Trophoblast cell (in vitro differentiated cells and primary cell): ENCODE results near the gene ZDHHC16.

Experiments used
- DNase-seq, 2 donors: peaks; one replicate each; pipeline ENCODE4 v3.0.0-alpha.2; 2016
- H2AFZ ChIP-seq: 2 replicates; pipeline ENCODE4 v1.6.1; 2013; ENCODE audit warnings: low read length, moderate library complexity, mild to moderate bottlenecking; ENCODE audit not compliant: insufficient read depth, poor library complexity
- H2AK5ac ChIP-seq: 2 replicates; pipeline ENCODE4 v1.6.1; 2013; ENCODE audit warnings: mild to moderate bottlenecking, low read length
- H2BK120ac ChIP-seq: 2 replicates; pipeline ENCODE4 v1.6.1; 2013; ENCODE audit warnings: low read length, mild to moderate bottlenecking, moderate library complexity; ENCODE audit not compliant: insufficient read depth, poor library complexity
- H2BK12ac ChIP-seq: 2 replicates; pipeline ENCODE4 v1.6.1; 2013; ENCODE audit warnings: mild to moderate bottlenecking, low read length, moderate library complexity
- H2BK5ac ChIP-seq: 2 replicates; pipeline ENCODE4 v1.6.1; 2013; ENCODE audit warnings: low read length, low read depth, moderate library complexity, mild to moderate bottlenecking; ENCODE audit not compliant: poor library complexity
- H3K14ac ChIP-seq: 2 replicates; pipeline ENCODE4 v1.6.1; 2013; ENCODE audit warnings: mild to moderate bottlenecking, low read length
- H3K18ac ChIP-seq: 2 replicates; pipeline ENCODE4 v1.6.1; 2013; ENCODE audit warnings: mild to moderate bottlenecking, low read length
- H3K23ac ChIP-seq: 2 replicates; pipeline ENCODE4 v1.6.1; 2013; ENCODE audit warnings: low read length
- H3K27ac ChIP-seq: 2 replicates; pipeline ENCODE4 v1.5.1; 2013; ENCODE audit warnings: low read depth, mild to moderate bottlenecking, inconsistent platforms, low read length, moderate library complexity
- H3K27me3 ChIP-seq: 2 replicates; pipeline ENCODE4 v1.6.1; 2013; ENCODE audit warnings: inconsistent platforms, mild to moderate bottlenecking, low read length, moderate library complexity; ENCODE audit not compliant: insufficient read depth
- H3K36me3 ChIP-seq, 2 experiments: 1 replicate in 1 of 2; 2 replicates in 1 of 2; pipeline ENCODE4 v1.6.1; 2013; ENCODE audit warnings: low read length in 2 of 2, mild to moderate bottlenecking in 2 of 2, moderate library complexity in 1 of 2; ENCODE audit not compliant: insufficient read depth in 2 of 2, control insufficient read depth in 1 of 2
- H3K4ac ChIP-seq: 2 replicates; pipeline ENCODE4 v1.6.1; 2013; ENCODE audit warnings: low read depth, mild to moderate bottlenecking, low read length, moderate library complexity
- H3K4me1 ChIP-seq, 2 experiments: 1 replicate in 1 of 2; 2 replicates in 1 of 2; pipeline ENCODE4 v1.6.1; 2013; ENCODE audit warnings: low read length in 2 of 2, mild to moderate bottlenecking in 2 of 2, moderate library complexity in 1 of 2; ENCODE audit not compliant: insufficient read depth in 2 of 2, control insufficient read depth in 1 of 2
- H3K4me2 ChIP-seq: 2 replicates; pipeline ENCODE4 v1.6.1; 2013; ENCODE audit warnings: inconsistent platforms, mild to moderate bottlenecking, low read length, moderate library complexity
- H3K4me3 ChIP-seq: 2 replicates; pipeline ENCODE4 v1.5.1; 2013; ENCODE audit warnings: mild to moderate bottlenecking, low read depth, low read length, inconsistent platforms
- H3K79me1 ChIP-seq: one replicate; pipeline ENCODE4 v1.6.1; 2013; ENCODE audit warnings: low read length
- H3K79me2 ChIP-seq: 2 replicates; pipeline ENCODE4 v1.6.1; 2013; ENCODE audit warnings: low read length, mild to moderate bottlenecking; ENCODE audit not compliant: control insufficient read depth, insufficient read depth, poor library complexity
- H3K9ac ChIP-seq: 2 replicates; pipeline ENCODE4 v1.6.1; 2013; ENCODE audit warnings: mild to moderate bottlenecking, low read length
- H3K9me3 ChIP-seq: 2 replicates; pipeline ENCODE4 v1.6.1; 2013; ENCODE audit warnings: low read depth, mild to moderate bottlenecking, control low read depth, inconsistent platforms, low read length; ENCODE audit not compliant: insufficient read depth
- H4K12ac ChIP-seq: 2 replicates; pipeline ENCODE4 v1.6.1; 2013; ENCODE audit warnings: low read depth, mild to moderate bottlenecking, low read length, moderate library complexity
- H4K8ac ChIP-seq: 2 replicates; pipeline ENCODE4 v1.6.1; 2013; ENCODE audit warnings: low read depth, mild to moderate bottlenecking, low read length, moderate library complexity
- H4K91ac ChIP-seq: one replicate; pipeline ENCODE4 v1.6.1; 2013; ENCODE audit warnings: low read depth, mild to moderate bottlenecking, low read length, moderate library complexity
- WGBS: extraction: QIAGEN DNeasy Blood & Tissue Kit; methylation state at CpG from one replicate; pipeline ENCODE4 v1.1.7; 2013; ENCODE audit warnings: missing lambda C conversion rate; ENCODE audit not compliant: insufficient read length, insufficient coverage; ENCODE audit errors: extremely low coverage; 5-methylcytosine and 5-hydroxymethylcytosine counted together

Gene ZDHHC16

DNA sequence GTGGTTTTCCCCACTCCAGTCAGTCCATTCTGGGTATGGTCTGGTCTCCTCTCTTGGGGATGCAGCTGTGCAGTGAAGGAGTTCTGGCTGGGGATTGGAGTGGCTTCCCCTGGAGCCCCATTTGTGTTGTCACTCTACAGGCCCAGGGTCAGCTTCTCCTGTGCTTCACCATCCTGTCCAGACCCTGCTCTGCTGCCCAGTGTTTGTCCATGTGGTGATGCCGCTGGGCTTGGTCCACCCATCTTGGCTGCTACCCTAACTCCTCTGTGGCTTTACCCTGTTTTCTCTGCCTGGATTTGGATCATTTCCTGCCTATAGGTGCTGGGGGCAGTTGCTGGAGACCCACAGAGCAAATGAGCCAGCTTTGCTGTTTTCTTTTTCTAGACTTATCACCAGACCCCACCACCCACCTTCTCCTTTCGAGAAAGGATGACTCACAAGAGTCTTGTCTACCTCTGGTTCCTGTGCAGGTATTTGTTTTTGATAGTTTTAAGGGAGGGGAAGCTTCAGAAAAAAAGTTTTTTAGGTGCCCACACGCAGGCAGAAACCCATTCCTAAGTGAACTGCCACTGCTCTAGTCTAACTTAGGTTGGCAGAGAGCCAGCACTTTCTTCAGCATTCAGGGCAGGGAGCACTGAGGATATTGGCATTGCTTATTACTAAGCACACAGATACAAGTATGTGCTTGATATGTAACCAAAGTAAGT lies 8.5 kb downstream of the ZDHHC16 start:
- H3K4me3 ChIP-seq, result no peak overlapping the region
- H3K27me3 ChIP-seq, result no peaks in the 10 kb centered on the region
- peaks cover 12 to 21% of the 10 kb centered on the region in 2 experiments for H3K4me1 ChIP-seq
- H3K9ac ChIP-seq, result no peak overlapping the region
- no peak overlapping the region for H3K4me2 ChIP-seq
- H3K79me1 ChIP-seq, result no peaks in the 10 kb centered on the region
- H3K4ac ChIP-seq, result no peak overlapping the region
- no peak overlapping the region for H2BK5ac ChIP-seq
- no peak overlapping the region for H2BK120ac ChIP-seq
- H3K9me3 ChIP-seq, result no peaks in the 10 kb centered on the region
- no peak for DNase-seq
- no peaks in the 10 kb centered on the region for H3K79me2 ChIP-seq
- H3K36me3 ChIP-seq, result peaks cover 47 to 61% of the 10 kb centered on the region in 2 experiments
- H3K18ac ChIP-seq, result no peak overlapping the region
- no peak overlapping the region for H4K8ac ChIP-seq
- WGBS, result no CpG with 5 or more reads among the region's 3 CpGs
- no peak overlapping the region for H4K12ac ChIP-seq
- H2AFZ ChIP-seq, result no peak overlapping the region
- H2BK12ac ChIP-seq, result no peak overlapping the region
- no peak overlapping the region for H2AK5ac ChIP-seq
- H3K27ac ChIP-seq, result no peak overlapping the region
- no peak overlapping the region for H3K14ac ChIP-seq
- H4K91ac ChIP-seq, result no peak overlapping the region
- H3K23ac ChIP-seq, result no peak overlapping the region

DNA sequence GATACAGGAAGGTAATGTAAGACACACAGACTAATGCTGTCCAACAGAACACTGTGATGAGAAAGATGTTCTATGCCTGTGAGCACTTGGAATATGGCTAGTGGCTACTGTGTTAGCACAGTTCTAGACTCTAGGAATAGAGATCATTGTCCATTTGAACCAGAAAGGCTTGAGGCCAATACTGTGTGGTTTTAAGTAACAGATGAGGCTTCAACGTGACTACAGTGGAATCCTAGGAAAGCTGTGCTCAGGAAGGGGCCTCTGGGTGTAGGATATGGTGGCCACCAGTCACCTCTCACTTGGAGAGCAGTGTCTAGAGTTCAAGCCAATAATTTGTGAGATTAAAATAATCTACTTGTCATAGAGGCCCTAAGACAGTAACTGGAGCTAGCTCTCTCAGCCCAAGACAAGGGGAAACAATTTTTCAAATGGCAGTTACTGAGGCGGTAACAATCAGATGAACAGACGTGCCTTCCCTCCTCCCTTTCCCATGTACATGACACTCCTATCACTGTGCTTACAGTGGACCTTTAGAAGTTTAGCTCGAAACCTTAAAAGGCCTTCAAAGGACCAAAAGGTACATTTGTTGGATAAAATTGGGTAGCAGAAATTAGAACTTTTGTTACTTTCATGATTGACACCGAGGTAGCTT lies 10.2 kb downstream of the ZDHHC16 start:
- H3K36me3 ChIP-seq, result peaks cover 60 to 74% of the 10 kb centered on the region in 2 experiments
- H3K27me3 ChIP-seq, result no peaks in the 10 kb centered on the region
- no peak overlapping the region for H3K4me3 ChIP-seq
- no peaks in the 10 kb centered on the region for H3K79me2 ChIP-seq
- H3K4me2 ChIP-seq, result no peak overlapping the region
- H3K9ac ChIP-seq, result no peak overlapping the region
- no peak for DNase-seq
- H4K12ac ChIP-seq, result no peak overlapping the region
- H3K79me1 ChIP-seq, result no peaks in the 10 kb centered on the region
- H3K4me1 ChIP-seq, result peaks cover 9 to 10% of the 10 kb centered on the region in 2 experiments
- H2BK12ac ChIP-seq, result no peak overlapping the region
- no CpG with 5 or more reads among the region's 5 CpGs for WGBS
- H3K23ac ChIP-seq, result no peak overlapping the region
- no peak overlapping the region for H2BK5ac ChIP-seq
- H2AK5ac ChIP-seq, result no peak overlapping the region
- no peak overlapping the region for H3K27ac ChIP-seq
- H3K9me3 ChIP-seq, result no peaks in the 10 kb centered on the region
- H3K4ac ChIP-seq, result no peak overlapping the region
- H2AFZ ChIP-seq, result no peak overlapping the region
- no peak overlapping the region for H2BK120ac ChIP-seq
- H3K18ac ChIP-seq, result no peak overlapping the region
- no peak overlapping the region for H3K14ac ChIP-seq
- no peak overlapping the region for H4K91ac ChIP-seq
- no peak overlapping the region for H4K8ac ChIP-seq

DNA sequence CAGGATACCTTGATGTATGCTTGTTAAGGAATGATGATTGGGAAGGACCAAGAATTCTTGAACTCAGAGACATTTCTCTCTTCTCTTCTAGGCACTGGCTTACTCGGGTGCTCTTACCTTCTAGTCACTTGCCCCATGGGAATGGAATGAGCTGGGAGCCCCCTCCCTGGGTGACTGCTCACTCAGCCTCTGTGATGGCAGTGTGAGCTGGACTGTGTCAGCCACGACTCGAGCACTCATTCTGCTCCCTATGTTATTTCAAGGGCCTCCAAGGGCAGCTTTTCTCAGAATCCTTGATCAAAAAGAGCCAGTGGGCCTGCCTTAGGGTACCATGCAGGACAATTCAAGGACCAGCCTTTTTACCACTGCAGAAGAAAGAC lies 10.7 kb downstream of the ZDHHC16 start:
- Histone ChIP-seq H2AK5ac (no peak overlapping the region), H2BK120ac (no peak overlapping the region), H3K4me2 (no peak overlapping the region), H3K27ac (no peak overlapping the region), H3K79me1 (no peaks in the 10 kb centered on the region), H4K91ac (no peak overlapping the region), H2AFZ (no peak overlapping the region), H3K9ac (no peak overlapping the region), H3K9me3 (no peaks in the 10 kb centered on the region), H3K18ac (no peak overlapping the region), H3K23ac (no peak overlapping the region), H3K4me1 (peaks cover 9% of the 10 kb centered on the region in 2 experiments), H3K79me2 (no peaks in the 10 kb centered on the region), H3K36me3 (peaks cover 64 to 75% of the 10 kb centered on the region in 2 experiments), H3K27me3 (no peaks in the 10 kb centered on the region), H2BK5ac (no peak overlapping the region), H3K14ac (no peak overlapping the region), H4K12ac (no peak overlapping the region), H3K4ac (no peak overlapping the region), H2BK12ac (no peak overlapping the region), H4K8ac (no peak overlapping the region), H3K4me3 (no peak overlapping the region)
- WGBS, result no CpG with 5 or more reads among the region's 3 CpGs
- DNase-seq, result no peak

DNA sequence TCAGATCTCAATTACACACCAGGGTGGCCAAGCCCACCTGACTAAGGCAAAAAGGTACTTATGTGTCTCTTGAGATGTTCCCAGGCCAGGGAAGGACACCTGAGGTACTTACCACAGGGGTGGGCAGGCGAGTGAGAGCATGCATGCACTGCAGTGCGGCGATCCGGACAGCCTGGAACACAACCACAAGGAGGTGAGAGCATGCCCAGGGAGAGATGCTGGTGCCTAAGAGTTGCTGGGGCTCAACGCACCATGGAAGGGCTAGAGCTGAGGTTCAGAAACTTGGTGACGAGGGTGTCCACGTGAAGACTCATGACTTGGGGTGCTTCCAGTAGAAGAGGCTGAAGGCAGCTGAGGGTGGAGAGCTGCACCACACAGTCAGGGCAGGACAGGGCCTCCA lies 13.1 kb downstream of the ZDHHC16 start:
- no peak overlapping the region for H2BK120ac ChIP-seq
- H4K12ac ChIP-seq, result no peak overlapping the region
- no peak overlapping the region for H3K4ac ChIP-seq
- no peak overlapping the region for H3K9ac ChIP-seq
- H3K27me3 ChIP-seq, result no peaks in the 10 kb centered on the region
- H2AK5ac ChIP-seq, result no peak overlapping the region
- H3K27ac ChIP-seq, result no peak overlapping the region
- no peak overlapping the region for H2AFZ ChIP-seq
- peaks cover 60 to 73% of the 10 kb centered on the region in 2 experiments for H3K36me3 ChIP-seq
- DNase-seq, result no peak
- no peak overlapping the region for H4K8ac ChIP-seq
- H4K91ac ChIP-seq, result no peak overlapping the region
- H3K18ac ChIP-seq, result no peak overlapping the region
- H3K79me1 ChIP-seq, result no peaks in the 10 kb centered on the region
- WGBS, result no CpG with 5 or more reads among the region's 7 CpGs
- no peak overlapping the region for H3K4me3 ChIP-seq
- H3K4me2 ChIP-seq, result no peak overlapping the region
- H3K23ac ChIP-seq, result no peak overlapping the region
- H3K79me2 ChIP-seq, result no peaks in the 10 kb centered on the region
- no peaks in the 10 kb centered on the region for H3K9me3 ChIP-seq
- H3K14ac ChIP-seq, result no peak overlapping the region
- no peak overlapping the region for H2BK5ac ChIP-seq
- H2BK12ac ChIP-seq, result no peak overlapping the region
- H3K4me1 ChIP-seq, result peaks cover 2 to 3% of the 10 kb centered on the region in 2 experiments
